ENCODE measurements around the gene VAV2.
"Not testable (repeated sequence)": the region's sequence is repeated elsewhere in the genome, so short reads cannot be mapped to it uniquely, and the experiment has no call there.

- TF ChIP-seq CEBPB (tag; IDR thresholded peaks at IDR 0.05); ZBTB8A (IDR thresholded peaks at IDR 0.05; ENCODE audit: partially characterized antibody); SPI1 (IDR thresholded peaks at IDR 0.05; ENCODE audit: borderline replicate concordance, low read depth, low read length); BHLHE40 (IDR thresholded peaks at IDR 0.05; ENCODE audit: low read length); KLF1 (tag; IDR thresholded peaks at IDR 0.05); WHSC1 (IDR thresholded peaks at IDR 0.05; ENCODE audit: low read length); ZNF263 (CRISPR knock-in tag; IDR thresholded peaks at IDR 0.05; ENCODE audit: borderline replicate concordance): not testable (repeated sequence)
- TF ChIP-seq, protein P1, sequence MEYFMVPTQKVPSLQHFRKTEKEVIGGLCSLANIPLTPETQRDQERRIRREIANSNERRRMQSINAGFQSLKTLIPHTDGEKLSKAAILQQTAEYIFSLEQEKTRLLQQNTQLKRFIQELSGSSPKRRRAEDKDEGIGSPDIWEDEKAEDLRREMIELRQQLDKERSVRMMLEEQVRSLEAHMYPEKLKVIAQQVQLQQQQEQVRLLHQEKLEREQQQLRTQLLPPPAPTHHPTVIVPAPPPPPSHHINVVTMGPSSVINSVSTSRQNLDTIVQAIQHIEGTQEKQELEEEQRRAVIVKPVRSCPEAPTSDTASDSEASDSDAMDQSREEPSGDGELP (CRISPR knock-in tag; IDR thresholded peaks at IDR 0.05; ENCODE audit: borderline replicate concordance): not testable (repeated sequence)
Observed at GRCh38 chr9:133896007-133896406, 96.1 kb downstream of the VAV2 start.

Measured in K562 (cell line).